Measurements from ENCODE around the gene DHX36.

Gene DHX36

GRCh38 chr3:154304116-154304786 is 20.0 kb downstream of the DHX36 start:
- in situ Hi-C loops (cut with MboI; ENCODE audit: low sequenced_read_pairs, unreplicated experiment), result loop anchor here (25.0 kb wide), 1 partner anchor 1583 kb away; no protein-coding TSS in a partner anchor
- TF ChIP-seq CTCF (IDR thresholded peaks at IDR 0.05; ENCODE audit: borderline replicate concordance, control extremely low read depth, extremely low read depth, insufficient read depth, missing control alignments), result no peak
- no peak for DNase-seq (ENCODE audit: low spot score)

GRCh38 chr3:154301561-154301960 is 22.7 kb downstream of the DHX36 start:
- in situ Hi-C loops (cut with MboI; ENCODE audit: low sequenced_read_pairs, unreplicated experiment), result loop anchor here (25.0 kb wide), 1 partner anchor 1586 kb away; no protein-coding TSS in a partner anchor
- DNase-seq (ENCODE audit: low spot score), result no peak
- TF ChIP-seq CTCF (IDR thresholded peaks at IDR 0.05; ENCODE audit: borderline replicate concordance, control extremely low read depth, extremely low read depth, insufficient read depth, missing control alignments), result no peak

DNA sequence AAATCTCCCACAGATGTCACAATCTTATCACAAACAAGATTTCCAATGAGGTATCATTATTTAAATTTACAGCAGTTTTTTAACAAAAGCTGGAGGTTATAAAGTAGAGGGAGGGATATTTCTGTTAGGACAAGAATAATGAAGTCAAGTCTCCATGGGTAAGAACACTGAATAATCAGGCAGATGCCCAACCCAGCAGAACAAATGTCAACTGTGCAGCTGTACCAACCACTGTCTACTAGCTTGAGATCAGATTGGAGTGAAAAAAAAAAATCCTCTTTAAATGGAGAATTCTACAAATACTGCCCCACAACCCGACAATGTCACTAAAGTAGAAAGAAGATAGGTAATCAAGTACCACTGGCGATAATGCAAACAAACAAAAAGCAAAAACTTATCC is 30.3 kb downstream of the DHX36 start:
- in situ Hi-C loops (cut with MboI; ENCODE audit: low sequenced_read_pairs, unreplicated experiment), result no loop called here
- TF ChIP-seq CTCF (IDR thresholded peaks at IDR 0.05; ENCODE audit: borderline replicate concordance, control extremely low read depth, extremely low read depth, insufficient read depth, missing control alignments), result no peak
- DNase-seq (ENCODE audit: low spot score), result no peak

- in situ Hi-C loops (cut with MboI; ENCODE audit: low sequenced_read_pairs, unreplicated experiment), result no loop called here
- no peak for DNase-seq (ENCODE audit: low spot score)
- TF ChIP-seq CTCF (IDR thresholded peaks at IDR 0.05; ENCODE audit: borderline replicate concordance, control extremely low read depth, extremely low read depth, insufficient read depth, missing control alignments), result no peak
Observed at GRCh38 chr3:154290187-154290586, 34.1 kb downstream of the DHX36 start.

- TF ChIP-seq CTCF (IDR thresholded peaks at IDR 0.05; ENCODE audit: borderline replicate concordance, control extremely low read depth, extremely low read depth, insufficient read depth, missing control alignments), result no peak
- in situ Hi-C loops (cut with MboI; ENCODE audit: low sequenced_read_pairs, unreplicated experiment), result no loop called here
- DNase-seq (ENCODE audit: low spot score), result no peak
Observed at GRCh38 chr3:154285221-154285620, 39.1 kb downstream of the DHX36 start.

DNA sequence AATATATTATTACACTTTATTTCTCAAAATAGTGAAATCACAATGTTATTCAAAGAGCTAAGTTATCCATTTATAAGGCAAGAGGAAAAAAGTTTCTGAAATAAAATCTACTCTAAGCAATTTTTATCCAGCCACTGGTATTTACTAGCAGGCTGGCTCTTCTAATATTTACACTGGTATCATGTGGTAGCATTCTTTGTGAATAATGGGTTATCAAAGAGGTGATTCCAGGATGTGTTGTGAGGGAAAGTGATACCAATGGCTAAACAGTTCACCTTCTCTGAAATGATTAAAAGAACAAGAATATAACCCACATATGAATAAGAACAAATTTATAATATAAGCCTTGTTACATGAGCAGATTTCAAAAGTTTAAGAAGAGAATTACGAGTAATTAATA is 44.1 kb downstream of the DHX36 start:
- in situ Hi-C loops (cut with MboI; ENCODE audit: low sequenced_read_pairs, unreplicated experiment), result no loop called here
- no peak for TF ChIP-seq CTCF (IDR thresholded peaks at IDR 0.05; ENCODE audit: borderline replicate concordance, control extremely low read depth, extremely low read depth, insufficient read depth, missing control alignments)
- DNase-seq (ENCODE audit: low spot score), result no peak
